ENCODE data around the gene IGSF21.

IGSF21 gene

DNA sequence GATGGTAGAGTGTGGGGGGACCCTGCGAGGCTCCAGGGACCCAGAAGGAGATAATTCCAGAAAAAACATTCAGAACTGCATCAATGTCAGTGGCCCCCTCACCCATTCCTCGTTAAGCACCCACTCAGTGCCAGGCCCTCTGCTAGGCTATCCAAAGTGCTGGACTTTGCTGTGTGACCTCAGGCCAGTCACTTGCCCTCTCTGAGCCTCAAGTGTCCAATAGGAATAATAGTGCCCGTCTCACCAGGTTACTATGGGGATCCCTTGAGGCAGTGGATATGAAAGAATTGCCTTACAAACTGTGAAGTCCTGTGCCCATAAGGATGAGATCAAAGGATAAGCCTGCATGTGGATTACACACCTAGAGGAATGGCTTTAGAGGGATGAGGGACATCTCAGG, 83.4 kb downstream of the IGSF21 start:
- no peak for DNase-seq (ENCODE audit: low read depth)
- no peak overlapping the region for H3K4me3 ChIP-seq (ENCODE audit: low read length)
- no peak for TF ChIP-seq CTCF (IDR thresholded peaks at IDR 0.05; ENCODE audit: insufficient read depth, low read depth, low read length, missing control alignments)

DNA sequence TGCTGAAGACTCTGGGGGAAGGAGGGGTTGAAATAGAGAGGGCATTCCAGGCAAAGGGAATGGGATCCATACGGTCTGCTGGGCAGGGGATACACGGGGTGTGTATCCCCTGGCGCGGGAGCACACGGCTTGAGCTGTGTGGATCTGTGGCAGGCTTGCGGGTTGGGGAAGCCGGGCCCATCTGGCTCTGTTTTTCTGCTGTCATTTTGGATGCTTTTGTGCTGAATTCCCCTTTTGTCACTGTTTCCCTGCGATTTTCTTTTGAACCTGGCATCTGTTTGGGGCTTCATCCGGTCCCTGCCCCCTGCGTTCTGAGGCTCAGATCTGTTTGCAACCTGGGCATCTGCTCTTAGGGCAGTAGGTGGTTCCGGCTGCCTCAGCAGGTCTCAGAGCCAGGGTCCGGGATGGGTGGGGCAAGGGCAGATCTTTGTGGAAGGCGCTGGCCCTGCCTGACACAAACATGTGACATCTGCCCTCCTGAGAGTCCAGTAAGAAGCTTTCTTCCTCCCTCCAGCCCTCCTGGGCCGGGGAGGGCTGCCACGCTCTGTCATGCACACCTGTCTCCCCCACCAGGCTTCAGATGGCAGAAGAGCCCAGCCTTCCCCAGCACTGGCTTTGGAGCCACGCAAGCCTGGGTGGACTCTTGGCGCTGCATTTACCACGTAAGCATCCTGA, 84.0 kb downstream of the IGSF21 start:
- no peak overlapping the region for H3K4me3 ChIP-seq (ENCODE audit: low read length)
- DNase-seq (ENCODE audit: low read depth), result no peak
- no peak for TF ChIP-seq CTCF (IDR thresholded peaks at IDR 0.05; ENCODE audit: insufficient read depth, low read depth, low read length, missing control alignments)

GRCh38 chr1:18192182-18192581, 84.6 kb downstream of the IGSF21 start:
- TF ChIP-seq CTCF (IDR thresholded peaks at IDR 0.05; ENCODE audit: insufficient read depth, low read depth, low read length, missing control alignments), result no peak
- H3K4me3 ChIP-seq (ENCODE audit: low read length), result no peak overlapping the region
- no peak for DNase-seq (ENCODE audit: low read depth)

DNA sequence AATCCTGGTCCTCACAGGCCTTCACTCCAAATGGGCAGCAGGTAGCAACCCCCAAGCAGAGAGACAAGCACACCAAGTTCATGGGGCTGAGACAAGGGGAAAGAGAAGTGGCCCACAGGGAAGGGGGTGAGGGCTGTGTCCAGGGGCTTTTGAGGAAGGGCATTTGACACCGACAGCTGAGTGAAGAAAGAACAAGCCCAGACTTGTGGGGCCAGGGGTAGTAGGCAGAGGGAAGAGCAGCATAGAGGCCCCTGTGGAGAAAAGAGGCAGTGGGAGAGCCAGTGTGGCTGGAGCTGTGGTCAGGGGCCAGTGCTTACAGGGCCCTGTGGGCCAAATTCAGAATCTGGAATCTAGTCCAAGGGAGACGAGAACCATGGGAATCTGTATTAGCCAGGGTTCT, 85.4 kb downstream of the IGSF21 start:
- TF ChIP-seq CTCF (IDR thresholded peaks at IDR 0.05; ENCODE audit: insufficient read depth, low read depth, low read length, missing control alignments), result no peak
- no peak for DNase-seq (ENCODE audit: low read depth)
- no peak overlapping the region for H3K4me3 ChIP-seq (ENCODE audit: low read length)

DNA sequence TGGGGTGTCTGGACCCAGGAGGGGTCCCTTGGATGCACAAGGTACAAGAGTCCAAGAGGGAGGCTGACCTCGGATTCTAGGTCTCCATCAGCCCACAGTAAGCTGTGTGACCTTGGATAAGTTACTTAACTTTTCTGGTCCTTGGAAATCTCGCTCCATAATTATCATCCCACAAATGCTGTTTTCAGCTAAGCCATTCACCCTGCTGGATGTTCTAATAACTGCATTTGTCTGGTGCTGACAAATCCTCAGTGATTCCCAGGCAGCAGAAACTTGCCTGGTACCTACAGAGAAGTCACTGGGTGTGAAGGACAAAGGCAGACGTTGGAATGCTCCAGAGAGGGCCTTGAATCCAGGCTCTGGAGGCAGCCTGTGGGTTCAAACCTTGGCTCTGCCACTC, 89.7 kb downstream of the IGSF21 start:
- DNase-seq (ENCODE audit: low read depth), result no peak
- TF ChIP-seq CTCF (IDR thresholded peaks at IDR 0.05; ENCODE audit: insufficient read depth, low read depth, low read length, missing control alignments), result no peak
- H3K4me3 ChIP-seq (ENCODE audit: low read length), result no peak overlapping the region

- TF ChIP-seq CTCF (IDR thresholded peaks at IDR 0.05; ENCODE audit: insufficient read depth, low read depth, low read length, missing control alignments), result no peak
- H3K4me3 ChIP-seq (ENCODE audit: low read length), result no peak overlapping the region
- no peak for DNase-seq (ENCODE audit: low read depth)
These were observed 90.7 kb downstream of the IGSF21 start for GRCh38 chr1:18198260-18198659.

- no peak overlapping the region for H3K4me3 ChIP-seq (ENCODE audit: low read length)
- DNase-seq (ENCODE audit: low read depth), result no peak
- no peak for TF ChIP-seq CTCF (IDR thresholded peaks at IDR 0.05; ENCODE audit: insufficient read depth, low read depth, low read length, missing control alignments)
These were observed 91.9 kb downstream of the IGSF21 start for GRCh38 chr1:18199462-18199861.

All from epithelial cell of esophagus (primary cell).